Muscle layer of duodenum (tissue), 2 donors: ENCODE data around the gene SCN9A.
"Not testable (repeated sequence)": the region's sequence is repeated elsewhere in the genome, so short reads cannot be mapped to it uniquely, and the experiment has no call there.

Source experiments
- H3K27ac ChIP-seq: one replicate; pipeline ENCODE4 v1.7.0; 2013; ENCODE audit warnings: mild to moderate bottlenecking, low read length
- H3K27me3 ChIP-seq: one replicate; pipeline ENCODE4 v1.7.0; 2013; ENCODE audit warnings: low read depth, mild to moderate bottlenecking, control low read depth, low read length
- H3K36me3 ChIP-seq, 2 donors: one replicate each; pipeline ENCODE4 v1.7.0; 2013; ENCODE audit warnings: low read length in 2 of 2, control low read depth in 1 of 2, mild to moderate bottlenecking in 1 of 2; ENCODE audit not compliant: insufficient read depth in 2 of 2, control insufficient read depth in 1 of 2
- H3K4me1 ChIP-seq, 2 donors: one replicate each; pipeline ENCODE4 v1.7.0; 2013; ENCODE audit warnings: low read length in 2 of 2, mild to moderate bottlenecking in 2 of 2, control low read depth in 1 of 2, moderate library complexity in 1 of 2; ENCODE audit not compliant: insufficient read depth in 2 of 2, control insufficient read depth in 1 of 2
- H3K4me3 ChIP-seq, 2 donors: one replicate each; pipeline ENCODE4 v1.7.0; 2013; ENCODE audit warnings: low read length in 2 of 2, low read depth in 1 of 2, mild to moderate bottlenecking in 1 of 2
- H3K9me3 ChIP-seq, 2 donors: one replicate each; pipeline ENCODE4 v1.7.0; 2013; ENCODE audit warnings: low read length in 2 of 2, control low read depth in 1 of 2, mild to moderate bottlenecking in 1 of 2; ENCODE audit not compliant: control insufficient read depth in 1 of 2
- donor health status: healthy.

Gene SCN9A

GRCh38 chr2:166332106-166332505 is 43.6 kb downstream of the SCN9A start:
- no peaks in the 10 kb centered on the region for H3K27me3 ChIP-seq
- no peak overlapping the region for H3K27ac ChIP-seq
- no peak overlapping the region for H3K4me3 ChIP-seq
- H3K36me3 ChIP-seq = no peaks in the 10 kb centered on the region
- no peaks in the 10 kb centered on the region for H3K9me3 ChIP-seq
- H3K4me1 ChIP-seq = no peaks in the 10 kb centered on the region

- no peak overlapping the region for H3K4me3 ChIP-seq
- no peaks in the 10 kb centered on the region for H3K9me3 ChIP-seq
- H3K27ac ChIP-seq = no peak overlapping the region
- H3K27me3 ChIP-seq = no peaks in the 10 kb centered on the region
- H3K36me3 ChIP-seq = no peaks in the 10 kb centered on the region
- no peaks in the 10 kb centered on the region for H3K4me1 ChIP-seq
These were observed 44.3 kb downstream of the SCN9A start for GRCh38 chr2:166331468-166331867.

GRCh38 chr2:166329465-166329864 is 46.3 kb downstream of the SCN9A start:
- H3K27ac ChIP-seq = no peak overlapping the region
- H3K4me3 ChIP-seq = no peak overlapping the region
- H3K4me1 ChIP-seq = no peaks in the 10 kb centered on the region
- H3K27me3 ChIP-seq = no peaks in the 10 kb centered on the region
- no peaks in the 10 kb centered on the region for H3K36me3 ChIP-seq
- H3K9me3 ChIP-seq = no peaks in the 10 kb centered on the region

GRCh38 chr2:166328147-166328546 is 47.6 kb downstream of the SCN9A start:
- no peak overlapping the region for H3K4me3 ChIP-seq
- no peaks in the 10 kb centered on the region for H3K27me3 ChIP-seq
- H3K27ac ChIP-seq = no peak overlapping the region
- H3K9me3 ChIP-seq = no peaks in the 10 kb centered on the region
- H3K4me1 ChIP-seq = no peaks in the 10 kb centered on the region
- H3K36me3 ChIP-seq = no peaks in the 10 kb centered on the region

- no peak overlapping the region for H3K4me3 ChIP-seq
- H3K36me3 ChIP-seq = no peaks in the 10 kb centered on the region
- no peak overlapping the region for H3K27ac ChIP-seq
- no peaks in the 10 kb centered on the region for H3K9me3 ChIP-seq
- no peaks in the 10 kb centered on the region for H3K27me3 ChIP-seq
- H3K4me1 ChIP-seq = no peaks in the 10 kb centered on the region
These were observed 54.7 kb downstream of the SCN9A start for GRCh38 chr2:166321076-166321475.

- Histone ChIP-seq H3K4me1 (no peaks in the 10 kb centered on the region), H3K27ac (no peak overlapping the region), H3K9me3 (no peaks in the 10 kb centered on the region), H3K4me3 (no peak overlapping the region), H3K27me3 (no peaks in the 10 kb centered on the region), H3K36me3 (no peaks in the 10 kb centered on the region)
These were observed 61.6 kb downstream of the SCN9A start for GRCh38 chr2:166314022-166314759.

GRCh38 chr2:166312863-166313262 is 62.9 kb downstream of the SCN9A start:
- not testable (repeated sequence) for H3K9me3 ChIP-seq, H3K36me3 ChIP-seq, H3K27me3 ChIP-seq

GRCh38 chr2:166307326-166307725 is 68.4 kb downstream of the SCN9A start:
- H3K27me3 ChIP-seq = no peaks in the 10 kb centered on the region
- no peaks in the 10 kb centered on the region for H3K9me3 ChIP-seq
- H3K4me3 ChIP-seq = no peak overlapping the region
- no peaks in the 10 kb centered on the region for H3K4me1 ChIP-seq
- no peak overlapping the region for H3K27ac ChIP-seq
- H3K36me3 ChIP-seq = no peaks in the 10 kb centered on the region

More at GRCh38 chr2:166312863-166313262, 62.9 kb downstream of the SCN9A start:
- H3K4me1 ChIP-seq, H3K4me3 ChIP-seq, H3K27ac ChIP-seq: not testable (repeated sequence)

- Histone ChIP-seq H3K36me3 (no peaks in the 10 kb centered on the region), H3K27ac (no peak overlapping the region)
These were observed 71.1 kb downstream of the SCN9A start for GRCh38 chr2:166304656-166305055.

GRCh38 chr2:166302036-166302435 is 73.7 kb downstream of the SCN9A start:
- Histone ChIP-seq H3K4me1 (no peaks in the 10 kb centered on the region), H3K9me3 (no peaks in the 10 kb centered on the region), H3K36me3 (no peaks in the 10 kb centered on the region), H3K4me3 (no peak overlapping the region), H3K27ac (no peak overlapping the region), H3K27me3 (no peaks in the 10 kb centered on the region)

More at GRCh38 chr2:166304656-166305055, 71.1 kb downstream of the SCN9A start:
- H3K27me3 ChIP-seq = no peaks in the 10 kb centered on the region
- no peaks in the 10 kb centered on the region for H3K4me1 ChIP-seq
- H3K4me3 ChIP-seq = no peak overlapping the region
- H3K9me3 ChIP-seq = no peaks in the 10 kb centered on the region

- Histone ChIP-seq H3K27ac (no peak overlapping the region), H3K4me1 (no peaks in the 10 kb centered on the region), H3K4me3 (no peak overlapping the region), H3K36me3 (no peaks in the 10 kb centered on the region), H3K27me3 (no peaks in the 10 kb centered on the region), H3K9me3 (no peaks in the 10 kb centered on the region)
These were observed 77.8 kb downstream of the SCN9A start for GRCh38 chr2:166297951-166298350.

GRCh38 chr2:166293984-166294383 is 81.8 kb downstream of the SCN9A start:
- Histone ChIP-seq H3K27ac (no peak overlapping the region), H3K27me3 (no peaks in the 10 kb centered on the region), H3K4me1 (no peaks in the 10 kb centered on the region), H3K4me3 (no peak overlapping the region), H3K9me3 (peaks cover 0 to 8% of the 10 kb centered on the region in 2 donors), H3K36me3 (no peaks in the 10 kb centered on the region)
